Measurements from ENCODE around the gene ATP2B2. TPM values are rescaled to one million over a fixed set of nuclear protein-coding genes. Genes with fewer than 3 reads are reported as not detected.

ATP2B2 gene
- total RNA-seq, 3 donors from 2014 or later: 0.05 TPM; not detected in 2

DNA sequence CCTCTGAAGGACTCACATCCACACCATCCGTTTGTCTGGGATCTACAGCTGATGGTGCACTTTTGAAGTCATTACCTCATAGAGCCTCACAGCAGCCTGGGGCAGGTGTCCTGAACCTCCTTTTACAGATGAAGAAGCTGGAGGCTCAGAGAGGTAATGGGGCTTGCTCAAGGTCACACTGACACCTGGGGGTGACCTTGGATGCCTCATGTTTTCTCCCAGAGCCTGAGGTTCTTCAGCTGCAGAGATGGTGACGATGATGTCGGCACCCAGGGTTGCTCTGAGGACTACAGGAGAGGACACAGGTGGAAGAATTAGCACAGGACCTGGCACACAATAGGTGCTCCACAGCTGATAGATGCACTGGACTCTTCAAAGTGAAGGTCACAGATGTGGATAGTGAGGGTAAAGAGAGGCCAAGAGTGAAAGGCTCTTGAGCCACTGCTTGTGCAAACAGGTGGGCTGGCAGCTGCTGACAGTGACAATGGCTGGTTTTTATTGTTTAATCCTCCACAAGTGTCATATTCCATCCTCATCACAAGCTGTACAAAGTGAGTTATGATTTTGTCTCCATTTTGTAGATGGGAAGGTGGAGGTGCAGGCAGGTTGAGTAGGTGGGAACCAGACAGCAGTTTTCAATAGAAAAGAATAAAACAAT lies 17.4 kb upstream of the ATP2B2 start:
- H3K36me3 Mint-ChIP-seq (ENCODE audit: insufficient read depth): no peaks in the 10 kb centered on the region
- no peaks in the 10 kb centered on the region for H3K4me1 Mint-ChIP-seq (ENCODE audit: low read depth)
- no peak for ATAC-seq
- peaks cover 23% of the 10 kb centered on the region for H3K27me3 Mint-ChIP-seq (ENCODE audit: low read depth)
- DNase-seq: no peak
- H3K9me3 Mint-ChIP-seq: no peaks in the 10 kb centered on the region
- no peak overlapping the region for H3K4me3 Mint-ChIP-seq

DNA sequence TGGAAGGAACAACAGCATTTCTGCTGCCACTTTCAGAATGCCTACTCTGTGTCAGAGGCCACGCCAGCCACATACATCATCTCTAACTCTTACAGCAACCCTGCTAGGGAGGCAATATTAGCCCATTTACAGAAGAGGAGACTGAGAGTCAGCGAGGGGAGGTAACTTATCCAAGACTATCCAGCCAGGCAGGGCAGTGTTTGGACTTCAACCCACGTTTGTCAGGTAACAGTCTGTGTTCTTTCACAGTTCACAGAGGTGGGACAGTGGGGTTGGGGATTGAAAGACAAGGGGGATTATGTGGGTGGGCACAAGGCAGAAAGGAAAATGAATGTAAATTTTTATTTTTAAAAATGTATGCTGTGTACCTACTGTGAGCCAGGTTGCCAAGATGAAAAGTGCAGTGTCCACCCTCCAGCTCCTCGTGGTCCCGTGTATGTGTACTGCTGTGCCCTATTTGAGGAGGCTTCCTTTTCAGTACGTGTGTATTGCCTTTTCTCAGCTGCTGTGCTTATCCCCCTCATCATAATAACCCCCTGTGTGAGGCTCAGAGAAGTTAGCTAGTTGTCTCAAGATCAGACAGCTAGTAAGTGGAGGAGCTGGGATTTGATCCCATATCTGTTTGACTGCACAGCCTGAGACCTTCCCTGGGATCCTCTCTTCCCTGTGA lies 16.5 kb upstream of the ATP2B2 start:
- Mint-ChIP-seq H3K36me3 (ENCODE audit: insufficient read depth) (no peaks in the 10 kb centered on the region), H3K4me3 (no peak overlapping the region), H3K9me3 (no peaks in the 10 kb centered on the region), H3K27me3 (ENCODE audit: low read depth) (peaks cover 23% of the 10 kb centered on the region), H3K4me1 (ENCODE audit: low read depth) (no peaks in the 10 kb centered on the region)
- ATAC-seq (no peak), DNase-seq (no peak)

- Mint-ChIP-seq H3K4me3 (no peak overlapping the region), H3K4me1 (ENCODE audit: low read depth) (no peaks in the 10 kb centered on the region), H3K36me3 (ENCODE audit: insufficient read depth) (no peaks in the 10 kb centered on the region), H3K27me3 (ENCODE audit: low read depth) (peaks cover 20% of the 10 kb centered on the region), H3K9me3 (no peaks in the 10 kb centered on the region)
- DNase-seq: no peak
- no peak for ATAC-seq
Measured at GRCh38 chr3:10520072-10520471, 14.7 kb upstream of the ATP2B2 start.

- Mint-ChIP-seq H3K4me3 (no peak overlapping the region), H3K4me1 (ENCODE audit: low read depth) (no peaks in the 10 kb centered on the region), H3K36me3 (ENCODE audit: insufficient read depth) (no peaks in the 10 kb centered on the region), H3K27me3 (ENCODE audit: low read depth) (peaks cover 14% of the 10 kb centered on the region), H3K9me3 (no peaks in the 10 kb centered on the region)
- no peak for DNase-seq
- no peak for ATAC-seq
Measured at GRCh38 chr3:10519236-10519635, 13.8 kb upstream of the ATP2B2 start.

DNA sequence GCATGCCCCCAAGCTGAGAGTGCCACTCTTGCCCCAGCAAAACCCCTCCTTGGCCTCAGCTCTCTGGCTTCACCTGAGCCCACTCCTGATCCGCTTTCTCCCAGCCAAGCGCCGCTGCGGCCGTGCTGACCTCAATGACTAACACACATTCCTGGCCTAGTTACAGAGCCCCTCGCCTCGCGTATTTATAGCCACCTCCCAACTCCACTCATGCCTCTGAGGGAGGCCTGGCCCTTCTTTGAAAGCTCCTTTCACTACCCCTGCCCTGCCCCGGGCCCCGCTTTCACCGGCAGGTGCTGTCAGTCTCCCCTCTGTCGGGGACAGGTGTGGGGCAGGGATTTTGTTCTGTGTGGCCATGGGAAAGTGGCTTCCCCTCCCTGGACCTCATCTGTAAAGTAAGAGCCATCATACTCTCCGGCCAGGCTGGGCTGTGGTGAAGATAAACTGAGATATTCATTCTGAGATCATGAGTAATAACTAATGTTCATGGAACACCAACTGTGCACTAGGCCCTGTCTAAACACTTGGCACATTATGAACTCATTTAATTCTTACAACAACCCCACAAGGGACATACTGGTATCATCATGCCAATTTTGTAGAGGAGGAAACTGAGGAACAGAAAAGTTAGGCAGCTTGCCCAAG lies 13.2 kb upstream of the ATP2B2 start:
- DNase-seq (no peak), ATAC-seq (no peak)

DNA sequence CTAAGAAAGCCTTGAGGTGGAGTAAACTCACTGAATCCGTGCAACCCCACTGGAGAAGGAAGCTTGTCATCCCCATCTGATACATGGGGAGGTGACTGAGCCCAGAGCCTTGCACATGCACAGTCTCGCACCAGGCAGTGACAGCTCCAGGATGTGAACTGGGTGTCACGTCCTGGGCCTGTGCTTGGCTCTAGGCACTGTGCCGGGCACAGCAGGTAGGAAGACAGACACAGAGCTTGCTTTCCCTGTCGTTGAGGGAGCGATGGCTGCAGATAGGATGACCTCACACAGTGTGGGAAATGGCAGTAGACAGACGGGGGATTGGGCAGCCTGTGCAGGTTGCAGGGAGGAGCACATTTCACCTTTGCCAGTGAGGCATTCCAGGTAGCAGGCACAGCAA lies 12.2 kb upstream of the ATP2B2 start:
- no peak overlapping the region for H3K4me3 Mint-ChIP-seq
- H3K36me3 Mint-ChIP-seq (ENCODE audit: insufficient read depth): no peaks in the 10 kb centered on the region
- DNase-seq (no peak), ATAC-seq (no peak)
- peaks cover 4% of the 10 kb centered on the region for H3K27me3 Mint-ChIP-seq (ENCODE audit: low read depth)
- H3K4me1 Mint-ChIP-seq (ENCODE audit: low read depth): no peaks in the 10 kb centered on the region
- H3K9me3 Mint-ChIP-seq: no peaks in the 10 kb centered on the region

More for the DNA sequence above, 13.2 kb upstream of the ATP2B2 start:
- no peaks in the 10 kb centered on the region for H3K4me1 Mint-ChIP-seq (ENCODE audit: low read depth)
- peaks cover 9% of the 10 kb centered on the region for H3K27me3 Mint-ChIP-seq (ENCODE audit: low read depth)
- H3K36me3 Mint-ChIP-seq (ENCODE audit: insufficient read depth): no peaks in the 10 kb centered on the region
- no peak overlapping the region for H3K4me3 Mint-ChIP-seq
- H3K9me3 Mint-ChIP-seq: no peaks in the 10 kb centered on the region

GRCh38 chr3:10516544-10517452 lies 11.4 kb upstream of the ATP2B2 start:
- no peaks in the 10 kb centered on the region for H3K9me3 Mint-ChIP-seq
- no peaks in the 10 kb centered on the region for H3K36me3 Mint-ChIP-seq (ENCODE audit: insufficient read depth)
- no peak overlapping the region for H3K4me3 Mint-ChIP-seq
- no peaks in the 10 kb centered on the region for H3K27me3 Mint-ChIP-seq (ENCODE audit: low read depth)
- ATAC-seq (no peak), DNase-seq (no peak)
- H3K4me1 Mint-ChIP-seq (ENCODE audit: low read depth): no peaks in the 10 kb centered on the region

DNA sequence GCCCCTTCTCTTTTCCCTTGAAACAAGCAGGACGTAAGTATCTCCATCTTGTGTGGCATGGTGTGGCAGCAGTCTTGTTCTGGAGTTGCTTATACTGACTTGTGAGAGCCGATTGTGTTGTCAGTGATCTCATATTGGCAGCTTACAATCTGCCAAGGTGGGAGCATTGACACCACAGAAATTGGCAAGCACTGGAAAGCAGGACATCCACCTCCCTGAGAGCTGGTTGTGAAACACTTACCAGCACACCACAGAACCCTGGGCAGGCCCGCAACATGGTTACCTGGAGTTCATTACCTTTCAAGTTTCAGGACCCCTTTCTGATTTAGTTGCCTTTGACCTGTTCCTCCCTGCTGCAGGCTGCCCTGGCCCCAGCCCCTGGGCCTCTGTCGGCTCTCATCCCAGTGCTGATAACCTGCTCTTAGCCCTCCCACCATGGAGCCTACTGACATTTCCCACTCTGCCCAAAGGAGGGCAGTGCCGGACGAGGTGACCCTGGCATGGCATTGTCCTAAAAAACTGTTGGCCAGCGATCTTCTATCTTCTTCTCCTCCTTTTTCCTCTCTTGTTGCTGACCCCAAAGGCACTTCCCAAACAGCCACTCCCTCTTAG lies 10.6 kb upstream of the ATP2B2 start:
- no peak for DNase-seq
- Mint-ChIP-seq H3K9me3 (no peaks in the 10 kb centered on the region), H3K4me3 (no peak overlapping the region), H3K27me3 (ENCODE audit: low read depth) (no peaks in the 10 kb centered on the region), H3K4me1 (ENCODE audit: low read depth) (no peaks in the 10 kb centered on the region), H3K36me3 (ENCODE audit: insufficient read depth) (no peaks in the 10 kb centered on the region)
- no peak for ATAC-seq

DNA sequence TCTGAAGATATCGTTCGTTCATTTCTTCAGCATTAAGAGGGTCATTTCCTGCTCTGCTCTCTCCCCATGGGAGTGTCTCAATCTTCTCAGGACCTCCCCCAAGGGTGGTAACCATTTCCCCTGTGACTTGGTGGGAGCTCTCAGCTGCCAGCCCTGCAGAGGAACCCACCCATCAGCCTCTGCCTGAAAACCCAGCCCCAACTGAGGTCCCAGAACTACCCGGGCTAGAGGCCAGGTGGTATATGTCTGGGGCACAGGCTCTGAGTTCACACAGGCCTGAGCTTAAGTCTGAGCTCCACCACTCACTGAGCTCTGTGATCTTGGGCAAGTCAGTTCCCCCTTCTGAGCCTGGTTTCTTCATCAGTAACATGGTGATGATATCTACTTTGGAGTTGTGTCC lies 10.0 kb upstream of the ATP2B2 start:
- H3K4me3 Mint-ChIP-seq: no peak overlapping the region
- no peaks in the 10 kb centered on the region for H3K27me3 Mint-ChIP-seq (ENCODE audit: low read depth)
- H3K36me3 Mint-ChIP-seq (ENCODE audit: insufficient read depth): no peaks in the 10 kb centered on the region
- DNase-seq: no peak
- H3K4me1 Mint-ChIP-seq (ENCODE audit: low read depth): no peaks in the 10 kb centered on the region
- H3K9me3 Mint-ChIP-seq: no peaks in the 10 kb centered on the region
- ATAC-seq: no peak

DNA sequence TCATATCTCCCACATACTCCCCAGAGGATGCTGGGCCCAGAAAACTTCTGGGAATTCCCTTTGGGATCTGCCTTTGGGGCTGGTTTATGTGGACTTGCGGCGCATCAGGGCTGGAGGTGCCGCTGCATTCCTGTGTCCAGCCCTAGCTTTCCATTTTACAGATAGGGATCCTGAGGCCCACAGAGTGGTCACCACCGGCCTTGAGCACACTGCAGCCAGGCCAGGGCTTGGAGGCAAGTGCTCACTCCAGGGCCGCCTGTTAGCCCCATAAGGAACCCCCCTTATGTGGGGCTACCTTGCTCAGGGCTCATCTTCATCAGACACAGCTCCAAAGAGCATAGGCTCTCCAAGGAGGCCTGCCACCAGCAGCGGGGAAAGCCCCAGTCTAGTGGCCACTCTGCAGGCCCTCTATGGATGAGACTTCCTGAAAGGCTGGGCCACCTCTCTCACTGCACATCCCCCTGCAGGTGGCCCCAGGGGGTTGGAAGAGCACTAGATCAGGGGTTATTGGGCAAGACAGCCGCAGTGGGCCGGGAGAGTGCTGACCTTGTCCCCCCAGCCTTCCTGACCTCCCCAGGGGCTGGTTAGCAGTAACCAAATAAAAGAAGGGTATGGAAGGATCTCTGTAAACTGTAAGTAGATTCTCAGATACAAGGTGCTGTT lies 9.2 kb upstream of the ATP2B2 start:
- ATAC-seq (no peak), DNase-seq (no peak)
- no peaks in the 10 kb centered on the region for H3K9me3 Mint-ChIP-seq
- H3K4me1 Mint-ChIP-seq (ENCODE audit: low read depth): no peaks in the 10 kb centered on the region
- H3K27me3 Mint-ChIP-seq (ENCODE audit: low read depth): no peaks in the 10 kb centered on the region
- no peak overlapping the region for H3K4me3 Mint-ChIP-seq
- H3K36me3 Mint-ChIP-seq (ENCODE audit: insufficient read depth): no peaks in the 10 kb centered on the region

DNA sequence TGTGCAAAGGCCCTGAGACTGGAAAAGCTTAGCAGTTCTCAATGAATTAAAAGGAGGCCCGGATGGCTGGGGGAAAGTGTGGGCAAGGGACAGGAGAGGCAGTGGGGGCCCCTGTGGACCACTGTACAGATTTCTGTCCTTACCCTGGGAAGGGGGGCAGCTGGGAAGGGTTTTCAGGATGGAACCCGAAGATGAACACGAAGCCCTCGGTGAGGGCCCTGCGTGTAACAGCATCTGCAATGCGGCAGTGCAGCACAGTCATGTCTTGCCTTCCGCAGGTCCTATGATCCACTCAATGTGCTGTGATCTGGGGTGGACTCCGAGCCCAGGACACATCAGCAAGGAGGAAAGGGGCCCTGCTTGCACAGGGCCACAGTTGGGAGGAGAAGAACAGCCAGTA lies 7.9 kb upstream of the ATP2B2 start:
- no peaks in the 10 kb centered on the region for H3K9me3 Mint-ChIP-seq
- H3K36me3 Mint-ChIP-seq (ENCODE audit: insufficient read depth): no peaks in the 10 kb centered on the region
- H3K4me3 Mint-ChIP-seq: no peak overlapping the region
- H3K27me3 Mint-ChIP-seq (ENCODE audit: low read depth): no peaks in the 10 kb centered on the region
- H3K4me1 Mint-ChIP-seq (ENCODE audit: low read depth): no peaks in the 10 kb centered on the region
- no peak for DNase-seq
- ATAC-seq: no peak

- Mint-ChIP-seq H3K36me3 (ENCODE audit: insufficient read depth) (no peaks in the 10 kb centered on the region), H3K27me3 (ENCODE audit: low read depth) (no peaks in the 10 kb centered on the region), H3K9me3 (no peaks in the 10 kb centered on the region), H3K4me1 (ENCODE audit: low read depth) (no peaks in the 10 kb centered on the region), H3K4me3 (no peak overlapping the region)
- DNase-seq: no peak
- no peak for ATAC-seq
Measured at GRCh38 chr3:10512687-10513086, 7.3 kb upstream of the ATP2B2 start.

GRCh38 chr3:10511809-10512494 lies 6.6 kb upstream of the ATP2B2 start:
- H3K9me3 Mint-ChIP-seq: no peaks in the 10 kb centered on the region
- peaks cover 6% of the 10 kb centered on the region for H3K27me3 Mint-ChIP-seq (ENCODE audit: low read depth)
- H3K4me1 Mint-ChIP-seq (ENCODE audit: low read depth): no peaks in the 10 kb centered on the region
- no peak for DNase-seq
- ATAC-seq: no peak
- no peaks in the 10 kb centered on the region for H3K36me3 Mint-ChIP-seq (ENCODE audit: insufficient read depth)
- H3K4me3 Mint-ChIP-seq: no peak overlapping the region

Data from activated T-cell treated with anti-CD3 and anti-CD28 coated beads, Interleukin-2, amount 50 U/mL, for 4 hours (primary cell).